ENCODE data around the gene CDH24.

DNA sequence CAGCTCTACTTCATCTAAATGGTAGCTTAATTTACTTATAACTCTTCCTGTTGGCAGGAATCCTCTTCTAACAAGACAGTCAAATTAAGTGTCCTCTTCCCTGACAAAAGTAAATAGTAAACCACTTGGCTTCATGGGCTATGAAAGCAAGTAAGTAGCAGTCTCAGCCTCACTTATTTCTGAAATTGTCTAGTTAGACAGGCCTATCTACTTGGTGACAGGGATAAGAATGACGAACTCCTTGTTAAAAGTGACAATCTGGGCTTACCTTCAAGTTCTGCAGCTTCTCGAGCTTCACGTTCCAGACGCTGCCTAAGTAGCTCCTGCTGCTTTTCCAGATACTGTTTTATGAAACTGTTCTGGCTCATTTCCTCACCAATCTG, 32.9 kb upstream of the CDH24 start:
- no peak for TF ChIP-seq POLR2AphosphoS5 (IDR thresholded peaks at IDR 0.05; ENCODE audit: low read depth)
- TF ChIP-seq, protein P1, sequence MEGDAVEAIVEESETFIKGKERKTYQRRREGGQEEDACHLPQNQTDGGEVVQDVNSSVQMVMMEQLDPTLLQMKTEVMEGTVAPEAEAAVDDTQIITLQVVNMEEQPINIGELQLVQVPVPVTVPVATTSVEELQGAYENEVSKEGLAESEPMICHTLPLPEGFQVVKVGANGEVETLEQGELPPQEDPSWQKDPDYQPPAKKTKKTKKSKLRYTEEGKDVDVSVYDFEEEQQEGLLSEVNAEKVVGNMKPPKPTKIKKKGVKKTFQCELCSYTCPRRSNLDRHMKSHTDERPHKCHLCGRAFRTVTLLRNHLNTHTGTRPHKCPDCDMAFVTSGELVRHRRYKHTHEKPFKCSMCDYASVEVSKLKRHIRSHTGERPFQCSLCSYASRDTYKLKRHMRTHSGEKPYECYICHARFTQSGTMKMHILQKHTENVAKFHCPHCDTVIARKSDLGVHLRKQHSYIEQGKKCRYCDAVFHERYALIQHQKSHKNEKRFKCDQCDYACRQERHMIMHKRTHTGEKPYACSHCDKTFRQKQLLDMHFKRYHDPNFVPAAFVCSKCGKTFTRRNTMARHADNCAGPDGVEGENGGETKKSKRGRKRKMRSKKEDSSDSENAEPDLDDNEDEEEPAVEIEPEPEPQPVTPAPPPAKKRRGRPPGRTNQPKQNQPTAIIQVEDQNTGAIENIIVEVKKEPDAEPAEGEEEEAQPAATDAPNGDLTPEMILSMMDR (IDR thresholded peaks at IDR 0.05; ENCODE audit: insufficient read depth, low read length), result no peak

Data from HL-60 (cell line).